NCI-H446 (cell line): ENCODE measurements around the gene YPEL3.
"Not testable (repeated sequence)": the region's sequence is repeated elsewhere in the genome, so short reads cannot be mapped to it uniquely, and the experiment has no call there.

Source experiments
- DNase-seq, 2 experiments: peaks; one replicate each; lab custom pipeline; 2025; lab: John Stamatoyannopoulos, UW

The YPEL3 gene, protein sequence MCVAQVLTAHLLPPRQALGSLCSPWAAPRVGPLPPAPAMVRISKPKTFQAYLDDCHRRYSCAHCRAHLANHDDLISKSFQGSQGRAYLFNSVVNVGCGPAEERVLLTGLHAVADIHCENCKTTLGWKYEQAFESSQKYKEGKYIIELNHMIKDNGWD

DNA sequence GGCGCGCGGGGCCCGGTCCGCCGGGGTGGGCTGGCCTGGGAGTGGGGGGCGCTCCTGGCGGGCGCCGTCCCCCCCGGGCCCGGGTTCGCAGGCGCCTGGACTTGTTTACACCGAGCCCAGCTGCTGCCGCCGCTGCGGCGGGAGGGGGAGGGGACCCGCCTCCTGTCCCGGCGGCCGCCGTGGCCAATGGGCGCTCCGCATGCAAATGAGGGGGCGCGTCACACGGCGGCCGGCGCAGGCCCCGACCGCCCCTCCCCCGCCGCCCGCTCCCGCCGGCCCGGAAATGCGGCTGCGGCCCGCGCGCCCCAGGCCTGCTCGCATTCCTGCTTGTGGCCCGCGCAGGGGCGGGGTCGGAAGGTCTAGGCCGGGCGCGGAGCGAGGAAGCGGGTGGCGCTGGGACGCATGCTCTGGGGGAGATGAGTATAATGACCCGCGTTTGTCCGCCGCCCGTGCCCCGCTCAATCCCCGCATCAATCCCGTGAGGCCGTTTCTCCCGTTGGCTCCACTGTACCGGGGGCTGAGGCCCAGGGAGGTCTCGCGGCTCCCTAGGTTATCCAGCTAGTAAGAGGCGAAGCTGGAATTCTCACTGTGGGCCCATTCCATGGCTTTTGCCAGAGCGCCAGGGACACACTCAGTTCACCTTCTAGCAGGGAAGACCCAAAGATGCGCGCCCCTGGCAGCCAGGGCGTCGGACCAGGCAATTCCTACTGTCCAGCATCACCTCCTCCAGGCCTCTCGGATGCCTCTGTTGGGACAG is at the start of gene YPEL3:
Gene YPEL3 (minus strand): TSS at position 109 of the 757 bp plus-strand sequence. CDS start 731 bp downstream, outside the sequence.
- DNase-seq, result peak; percentile 21 to 90

DNA sequence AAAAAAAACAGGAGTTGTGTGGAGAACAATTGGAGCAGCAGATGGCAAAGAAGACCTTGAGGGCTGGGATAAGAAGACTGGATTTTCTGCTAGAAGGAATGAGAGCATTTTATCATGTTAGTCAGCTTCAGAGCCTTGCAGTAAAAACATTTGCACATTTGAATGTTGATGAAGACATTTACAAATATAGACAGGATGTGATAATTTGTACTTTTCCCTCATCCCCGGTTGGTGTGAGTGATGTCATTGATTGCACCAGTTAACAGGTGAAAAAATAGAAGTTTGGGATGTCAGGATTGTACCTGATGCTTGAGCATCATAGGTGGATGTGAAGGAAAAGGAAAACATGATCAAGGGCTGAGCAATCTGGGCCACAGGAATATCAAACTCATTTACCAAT is 49.6 kb upstream of the YPEL3 start:
- no peak for DNase-seq

DNA sequence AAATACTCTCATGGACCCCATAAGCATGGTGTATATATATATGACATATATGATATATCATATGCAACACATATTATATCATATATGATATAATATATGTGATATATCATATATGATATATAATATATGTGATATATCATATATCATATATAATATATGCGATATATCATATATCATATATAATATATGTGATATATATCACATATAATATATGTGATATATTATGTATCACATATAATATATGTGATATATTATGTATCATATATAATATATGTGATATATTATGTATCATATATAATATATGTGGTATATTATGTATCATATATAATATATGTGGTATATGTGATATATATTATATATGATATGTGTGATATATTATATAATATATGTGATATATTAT is 48.9 kb upstream of the YPEL3 start:
- DNase-seq, result no peak

DNA sequence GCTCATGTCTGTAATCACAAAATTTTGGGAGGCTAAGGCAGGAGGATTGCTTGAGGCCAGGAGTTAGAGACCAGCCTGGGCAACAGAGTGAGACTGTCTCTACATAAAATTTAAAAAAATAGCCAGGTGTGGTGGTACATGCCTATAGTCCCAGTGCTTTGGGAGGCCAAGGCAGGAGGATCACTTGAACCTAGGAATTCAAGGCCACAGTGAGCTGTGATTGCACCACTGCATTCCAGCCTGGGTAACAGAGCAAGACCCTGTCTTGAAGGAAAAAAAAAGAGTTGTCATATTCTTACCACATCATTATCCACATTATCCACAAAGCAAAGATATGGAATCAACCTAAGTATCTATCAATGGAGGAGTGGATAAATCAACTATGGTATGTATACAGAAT is 48.0 kb upstream of the YPEL3 start:
- DNase-seq, result no peak

DNA sequence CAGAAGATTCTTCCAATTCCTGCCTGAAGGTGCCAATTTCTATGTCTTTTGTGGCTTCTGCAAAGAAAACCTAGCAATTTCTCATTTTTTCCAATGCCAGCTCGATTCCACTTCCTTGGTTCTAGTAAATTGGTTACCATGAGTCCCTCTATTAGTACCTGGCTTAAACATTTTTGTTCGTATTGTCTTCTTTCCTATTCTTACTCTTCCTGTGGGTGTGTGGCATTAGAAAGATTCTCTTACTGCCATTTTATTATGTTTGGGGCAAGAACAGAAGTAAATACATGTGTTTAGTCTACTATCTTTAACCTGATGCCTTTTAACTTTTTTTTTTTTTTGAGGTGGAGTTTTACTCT is 47.3 kb upstream of the YPEL3 start:
- no peak for DNase-seq

DNA sequence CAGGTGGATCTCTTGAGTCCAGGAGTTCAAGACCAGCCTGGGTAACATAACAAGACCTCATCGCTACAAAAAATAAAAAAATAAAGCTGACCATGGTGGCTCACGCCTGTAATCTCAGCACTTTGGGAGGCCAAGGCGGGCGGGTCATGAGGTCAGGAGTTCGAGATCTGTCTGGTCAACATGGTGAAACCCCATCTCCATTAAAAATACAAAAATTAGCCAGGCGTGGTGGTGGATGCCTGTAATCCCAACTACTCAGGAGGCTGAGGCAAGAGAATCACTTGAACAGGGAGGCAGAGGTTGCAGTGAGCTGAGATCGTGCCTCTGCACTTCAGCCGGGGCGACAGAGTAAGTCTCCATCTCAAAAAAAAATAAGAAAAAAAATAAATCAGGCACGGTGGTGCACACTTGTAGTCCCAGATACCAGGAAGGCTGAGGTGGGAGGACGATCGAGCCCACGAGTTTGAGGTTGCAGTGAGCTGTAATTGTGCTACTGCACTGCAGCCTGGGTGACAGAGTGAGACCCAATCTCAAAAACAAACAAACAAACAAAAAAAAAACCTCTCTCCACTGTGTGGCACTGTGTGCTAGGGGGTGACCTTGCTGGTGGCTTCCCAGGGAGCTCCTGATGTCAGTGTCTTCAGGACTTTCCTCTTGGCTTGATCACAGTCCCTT is 46.8 kb upstream of the YPEL3 start:
- DNase-seq, result no peak

DNA sequence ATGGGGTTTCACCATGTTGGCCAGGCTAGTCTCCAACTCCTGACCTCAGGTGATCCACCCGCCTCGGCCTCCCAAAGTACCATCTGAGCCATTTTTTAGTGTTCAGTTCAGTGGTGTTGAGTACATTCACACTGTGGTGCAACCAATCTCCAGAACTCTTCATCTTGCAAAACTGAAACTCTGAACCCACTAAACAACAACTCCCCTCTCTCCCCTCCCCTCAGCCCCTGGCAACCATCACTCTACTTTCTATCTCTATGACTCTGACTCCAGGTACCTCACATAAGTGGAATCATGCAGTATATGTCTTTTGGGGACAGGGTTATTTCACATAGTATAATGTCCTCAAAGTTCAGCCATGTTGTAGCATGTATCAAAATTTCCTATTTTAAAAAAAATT is 45.7 kb upstream of the YPEL3 start:
- no peak for DNase-seq

DNA sequence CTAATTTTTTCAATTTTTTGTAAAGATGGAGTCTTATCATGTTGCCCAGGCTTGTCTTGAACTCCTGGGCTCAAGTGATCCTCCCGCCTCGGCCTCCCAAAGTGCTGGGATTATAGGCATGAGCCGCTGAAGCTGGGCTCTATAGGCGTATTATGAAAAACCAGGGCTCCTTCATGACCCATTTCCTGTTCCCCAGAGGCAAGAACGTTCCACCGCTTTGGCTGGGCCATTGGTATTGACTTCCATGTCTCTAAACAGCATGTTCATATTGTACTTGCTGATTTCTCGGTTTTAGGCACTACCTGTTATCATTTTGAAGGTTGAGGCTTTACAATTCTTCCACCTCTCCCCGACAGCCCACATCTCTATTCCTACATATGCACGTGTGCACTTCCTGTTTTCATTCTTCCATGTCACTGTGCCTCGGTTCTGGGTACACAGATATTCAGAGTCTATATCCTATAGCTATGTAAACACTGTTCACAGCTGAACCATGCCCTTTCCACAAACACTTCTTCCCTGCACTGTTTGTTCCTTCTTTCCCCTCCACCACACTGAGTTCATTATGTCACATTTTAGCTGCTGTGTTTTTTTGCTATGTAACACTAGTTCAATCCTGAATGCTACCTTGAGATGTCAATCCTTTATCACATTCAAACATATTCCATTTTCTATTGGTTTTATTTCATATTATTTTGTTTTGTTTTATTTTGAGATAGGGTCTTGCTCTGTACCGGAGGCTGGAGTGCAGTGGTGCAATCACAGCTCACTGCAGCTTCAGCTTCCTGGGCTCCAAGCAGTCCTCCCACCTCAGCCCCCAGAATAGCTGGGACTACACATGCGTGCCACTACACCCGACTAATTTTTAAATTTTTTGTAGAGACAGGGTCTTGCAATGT is 43.8 kb upstream of the YPEL3 start:
- no peak for DNase-seq

DNA sequence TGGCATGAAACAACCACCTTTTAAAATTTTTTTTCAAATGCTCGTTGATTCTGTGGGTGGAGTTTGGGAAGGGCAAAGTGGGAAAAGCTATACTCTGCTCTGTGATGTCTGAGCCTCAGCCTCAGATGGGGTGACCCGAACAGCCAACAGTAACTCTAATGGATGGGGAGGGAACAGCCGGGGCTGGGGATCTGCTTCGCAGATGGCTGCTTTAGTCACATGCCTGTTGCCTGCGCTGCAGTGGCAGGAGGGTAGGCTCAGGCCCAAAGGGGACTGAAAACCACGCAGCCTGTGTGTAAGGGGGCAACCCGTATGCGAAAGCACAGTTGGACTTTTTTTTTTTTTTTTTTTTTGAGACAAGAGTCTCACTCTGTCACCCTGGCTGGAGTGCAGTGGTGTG is 41.9 kb upstream of the YPEL3 start:
- no peak for DNase-seq

DNA sequence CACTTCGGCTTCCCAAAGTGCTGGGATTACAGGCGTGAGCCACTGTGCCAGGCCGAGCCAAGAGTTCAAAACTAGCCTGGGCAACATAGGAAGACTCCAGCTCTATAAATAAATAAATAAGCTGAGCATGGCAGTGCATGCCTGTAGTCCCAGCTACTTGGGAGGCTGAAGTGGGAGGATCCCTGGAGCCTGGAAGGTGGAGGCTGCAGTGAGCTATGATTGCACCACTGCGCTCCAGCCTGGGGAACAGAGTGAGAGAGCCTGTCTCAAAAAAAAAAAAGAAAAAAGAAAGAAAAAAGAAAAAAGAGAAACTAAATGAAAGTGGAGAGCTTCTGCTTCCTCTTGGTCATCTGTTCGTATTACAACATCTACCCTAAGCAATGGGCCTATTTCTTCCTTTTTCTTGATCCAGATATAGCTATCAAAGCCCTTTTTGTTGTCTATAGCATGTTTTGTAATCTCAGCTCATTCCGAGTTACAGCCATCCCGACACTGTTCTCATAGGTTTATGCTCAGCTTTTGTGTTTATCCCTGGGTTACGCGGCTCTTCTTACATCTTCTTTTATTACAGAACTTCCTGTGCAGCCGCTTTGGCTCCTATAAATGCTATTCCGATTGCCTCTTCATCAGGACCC is 41.1 kb upstream of the YPEL3 start:
- DNase-seq, result no peak

DNA sequence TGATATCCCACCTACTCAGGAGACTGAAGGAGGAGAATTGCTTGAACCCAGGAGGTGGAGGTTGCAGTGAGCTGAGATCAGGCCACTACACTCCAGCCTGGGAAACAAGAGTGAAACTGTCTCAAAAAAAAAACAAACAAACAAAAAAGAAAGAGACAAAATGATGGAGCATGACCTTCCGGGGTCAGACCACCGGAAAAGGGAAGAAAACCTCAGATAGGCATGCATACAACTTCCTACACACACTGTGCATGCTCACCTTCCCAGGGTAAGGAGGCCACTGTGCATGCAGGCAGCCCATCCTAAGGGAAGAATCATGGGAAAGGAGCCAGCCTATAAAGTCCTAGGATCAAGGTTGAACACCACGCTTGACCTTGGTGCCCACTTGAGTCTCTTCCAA is 36.6 kb upstream of the YPEL3 start:
- no peak for DNase-seq

DNA sequence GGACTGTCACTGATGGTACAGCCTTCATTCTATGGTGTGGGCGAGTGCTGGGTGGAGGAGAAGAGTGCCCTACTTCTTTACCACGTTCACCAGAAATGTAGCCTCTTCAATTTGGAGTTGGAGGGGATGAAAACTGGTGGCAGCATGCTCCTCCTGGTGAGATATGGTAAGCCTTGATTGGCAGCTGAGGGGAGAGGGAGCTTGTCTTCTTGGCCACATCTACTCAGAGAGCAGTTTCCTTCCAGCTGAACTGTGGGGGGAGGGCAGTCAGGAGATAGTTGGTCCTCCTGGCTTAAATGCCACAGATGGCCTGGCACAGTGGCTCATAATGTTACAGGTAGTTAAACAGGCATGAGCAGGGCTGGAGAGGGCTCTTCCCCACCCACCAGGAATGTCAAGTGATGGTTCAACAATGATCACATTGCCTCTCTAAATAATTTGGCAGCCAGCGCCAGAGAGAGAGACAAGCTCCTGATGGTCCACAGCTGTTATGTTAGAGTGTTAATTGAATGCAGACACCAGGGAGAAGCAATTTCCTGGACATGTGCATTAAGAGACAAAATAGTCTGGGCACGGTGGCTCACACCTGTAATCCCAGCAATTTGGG is 36.0 kb upstream of the YPEL3 start:
- DNase-seq, result peak; percentile 27 to 75

DNA sequence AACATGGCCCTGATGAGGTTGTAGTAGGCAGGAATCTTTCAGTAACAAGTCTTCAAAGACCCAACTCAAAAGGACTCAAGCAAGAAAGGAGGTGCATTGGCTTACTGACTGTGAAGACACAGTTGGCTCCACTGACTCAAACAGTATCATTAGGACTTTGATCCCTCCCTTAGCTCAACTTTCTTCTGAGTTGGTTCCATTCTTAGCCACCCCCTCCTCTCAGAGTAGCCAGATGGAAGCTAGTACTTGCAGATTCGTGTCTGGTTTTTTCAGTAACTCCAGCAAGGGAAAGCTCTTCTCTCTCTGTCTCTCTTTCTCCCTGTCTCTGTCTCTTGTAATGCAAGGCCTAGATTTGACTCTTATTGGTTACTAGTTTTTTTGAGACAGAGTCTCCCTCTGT is 32.0 kb upstream of the YPEL3 start:
- DNase-seq, result no peak

DNA sequence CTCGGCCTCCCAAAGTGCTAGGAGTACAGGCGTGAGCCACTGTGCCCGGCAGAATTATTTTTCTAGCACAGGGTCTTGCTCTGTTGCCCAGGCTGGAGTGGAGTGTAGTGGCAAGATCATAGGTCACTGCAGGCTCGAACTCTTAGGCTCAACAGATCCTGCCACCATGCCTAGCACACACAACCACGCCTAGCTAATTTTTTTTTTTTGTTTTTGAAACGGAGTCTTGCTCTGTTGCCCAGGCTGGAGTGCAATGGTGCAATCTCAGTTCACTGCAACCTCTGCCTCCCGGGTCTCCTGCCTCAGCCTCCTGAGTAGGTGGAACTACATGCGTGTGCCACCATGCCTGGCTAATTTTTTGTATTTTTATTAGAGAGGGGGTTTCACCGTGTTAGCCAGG is 29.7 kb upstream of the YPEL3 start:
- DNase-seq, result not testable (repeated sequence)

DNA sequence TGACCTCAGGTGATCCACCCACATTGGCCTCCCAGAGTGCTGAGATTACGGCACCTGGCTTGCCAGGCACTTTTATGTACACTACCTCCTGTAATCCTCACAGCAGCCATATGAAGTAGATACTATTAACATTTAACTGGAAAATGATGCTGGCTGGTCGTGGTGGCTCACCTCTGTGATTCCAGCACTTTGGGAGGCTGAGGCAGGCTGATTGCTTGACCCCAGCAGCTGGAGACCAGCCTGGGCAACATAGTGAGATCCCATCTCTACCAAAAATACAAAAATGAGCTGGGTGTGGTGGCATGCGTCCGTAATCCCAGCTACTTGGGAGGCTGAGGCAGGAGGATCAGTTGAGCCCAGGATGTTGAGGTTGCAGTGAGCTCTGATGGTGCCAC is 29.0 kb upstream of the YPEL3 start:
- DNase-seq, result no peak

DNA sequence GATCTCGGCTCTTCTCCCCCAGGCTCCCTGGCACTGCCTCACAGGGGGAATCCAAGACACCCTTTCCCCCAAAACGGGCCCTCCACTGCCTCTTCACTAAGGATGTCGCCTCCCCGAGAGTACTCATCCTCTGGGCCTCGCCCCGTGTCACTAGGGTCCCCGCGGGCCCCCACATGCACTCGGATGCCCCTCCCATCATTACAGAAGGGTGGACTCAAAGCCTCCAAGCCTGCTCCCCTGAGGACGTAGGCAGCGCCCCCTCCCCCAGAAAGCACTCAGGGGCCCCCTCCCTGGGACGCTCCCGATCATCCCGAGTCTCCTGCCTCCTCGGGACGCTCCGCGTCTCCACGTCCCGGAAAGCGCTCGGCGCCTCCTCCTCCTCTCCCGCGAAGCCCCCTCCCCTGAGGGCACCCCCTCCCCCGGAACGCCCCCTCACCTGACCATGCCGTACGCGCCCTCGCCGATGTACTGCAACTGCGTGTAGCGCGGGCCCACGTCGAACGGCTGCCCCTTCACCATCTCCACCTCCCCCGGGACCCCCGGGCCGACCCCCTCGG is 26.7 kb upstream of the YPEL3 start:
- no peak for DNase-seq

DNA sequence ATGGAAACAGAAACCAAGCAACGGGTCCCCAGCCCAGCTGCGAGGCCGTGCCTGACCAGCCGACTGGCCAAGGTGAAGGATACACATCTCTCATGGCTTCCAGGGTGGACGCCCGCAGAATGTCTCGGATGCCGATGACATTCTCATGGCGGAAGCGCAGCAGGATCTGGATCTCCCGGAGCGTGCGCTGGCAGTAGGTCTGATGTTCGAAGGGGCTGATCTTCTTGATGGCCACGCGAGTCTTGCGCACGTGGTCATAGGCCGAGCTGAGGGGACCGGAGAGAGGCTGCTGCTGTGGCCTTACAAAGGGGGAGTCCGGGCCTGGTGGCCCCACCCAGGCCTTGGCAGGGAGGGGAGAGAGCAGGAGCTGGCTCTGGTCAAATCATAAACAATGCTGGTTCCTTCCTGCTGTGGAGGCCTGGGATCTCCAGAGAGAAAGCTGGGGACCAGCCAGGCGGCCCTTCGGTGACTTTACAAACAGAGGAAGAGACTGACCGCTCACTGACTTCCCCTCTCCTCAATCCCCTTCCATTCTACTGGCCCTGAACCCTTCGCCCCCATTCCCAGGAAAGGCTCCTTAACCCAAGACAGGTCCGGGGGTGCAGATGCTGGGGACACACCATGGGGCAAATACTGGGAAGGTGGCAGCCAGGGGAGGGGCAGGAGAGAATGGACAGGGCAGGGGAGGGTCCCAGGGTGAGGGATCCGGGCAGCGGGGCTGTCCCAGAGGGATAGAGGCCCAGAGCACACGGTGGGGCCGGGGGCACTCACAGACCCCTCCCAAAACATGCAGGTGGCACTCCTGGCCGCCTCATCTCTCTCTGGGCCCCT is 25.9 kb upstream of the YPEL3 start:
- no peak for DNase-seq

DNA sequence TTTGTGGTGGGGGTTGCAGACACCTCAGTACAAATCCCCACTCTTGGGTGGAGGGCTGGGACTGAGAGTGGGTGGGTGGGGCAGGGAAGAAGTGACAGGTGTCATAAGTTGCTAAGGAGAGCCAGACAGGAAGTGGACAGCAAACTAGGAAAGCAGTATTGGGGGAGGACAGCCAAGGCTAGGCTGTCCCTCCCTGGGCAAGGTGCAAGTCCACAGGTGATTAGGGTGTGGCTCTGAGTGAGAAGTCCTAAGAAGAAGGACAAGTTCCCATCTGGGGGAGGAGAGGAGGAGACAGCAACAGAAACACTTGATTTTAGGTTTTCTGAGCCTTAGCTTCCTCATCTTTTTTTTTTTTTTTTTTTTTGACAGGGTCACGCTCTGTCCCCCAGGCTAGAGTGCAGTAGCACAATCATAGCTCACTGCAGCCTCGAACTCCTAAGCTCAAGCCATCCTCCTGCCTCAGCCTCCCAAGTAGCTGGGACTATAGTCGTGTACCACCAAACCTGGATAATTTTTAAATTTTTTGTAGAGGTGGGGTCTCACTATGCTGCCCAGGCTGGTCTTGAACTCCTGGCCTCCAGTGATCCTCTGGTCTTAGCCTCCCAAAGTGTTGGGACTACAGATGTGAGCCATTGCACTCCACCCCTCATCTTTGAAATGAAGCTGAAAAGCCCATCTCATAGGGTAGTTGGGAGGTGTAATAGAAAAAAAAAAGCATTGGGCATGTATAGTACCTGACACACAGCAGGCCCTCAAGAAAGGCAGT is 24.5 kb upstream of the YPEL3 start:
- no peak for DNase-seq

DNA sequence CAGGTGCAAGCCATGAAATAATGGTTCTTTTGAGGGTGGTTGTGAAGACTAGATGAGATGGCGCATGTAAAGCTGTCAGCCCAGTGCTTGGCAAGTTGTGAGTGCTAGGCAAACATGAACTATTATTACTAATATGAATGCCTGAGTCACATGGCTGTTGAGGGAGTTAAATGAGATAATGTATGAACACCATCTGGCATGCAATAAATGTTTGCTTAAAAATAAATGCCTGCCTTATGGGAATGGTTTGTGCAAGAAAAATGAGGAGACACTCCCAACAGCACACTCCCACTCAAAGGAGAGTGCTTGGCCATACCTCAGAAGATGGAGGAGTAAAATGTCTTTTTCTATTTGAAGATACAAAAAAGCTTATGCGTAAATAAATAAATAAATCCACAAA is 23.4 kb upstream of the YPEL3 start:
- no peak for DNase-seq

DNA sequence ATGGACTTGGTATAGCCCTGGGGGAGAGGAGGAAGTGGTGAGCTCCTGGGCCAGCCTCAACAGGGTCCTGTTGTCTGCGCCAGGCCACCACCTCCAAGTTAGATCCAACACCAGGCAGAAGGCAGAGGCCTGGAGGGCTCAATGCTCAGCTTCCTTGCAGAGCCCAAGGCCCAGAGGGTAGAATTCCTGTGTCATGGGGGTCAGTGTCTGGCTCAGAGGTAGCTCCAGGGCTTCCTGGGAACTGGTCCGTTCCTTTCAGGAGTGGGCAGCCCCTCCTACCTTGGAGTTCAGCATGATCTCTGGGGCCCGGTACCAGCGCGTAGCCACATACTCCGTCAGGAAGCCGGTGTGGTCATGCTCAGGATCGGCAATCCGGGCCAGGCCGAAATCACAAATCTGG is 21.8 kb upstream of the YPEL3 start:
- DNase-seq, result no peak
